ENCODE measurements around the gene SMARCE1.

SMARCE1 gene

DNA sequence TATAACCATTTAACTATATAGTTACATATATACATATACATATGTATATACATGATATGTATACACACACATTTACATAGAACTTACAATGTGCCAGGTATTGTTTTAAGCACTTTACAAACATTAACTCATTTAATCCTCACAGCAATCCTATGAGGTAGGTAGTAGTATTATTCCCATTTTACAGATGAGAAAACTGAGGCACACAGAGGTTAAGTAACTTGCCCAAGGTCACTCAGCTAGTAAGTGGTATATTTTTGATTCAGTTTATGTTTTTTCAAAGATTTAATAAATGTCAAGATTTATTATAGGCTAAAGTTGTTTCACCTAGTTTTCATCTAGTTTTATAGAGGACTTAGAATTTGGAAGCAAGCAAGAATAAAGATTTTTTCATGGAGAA is 10.8 kb upstream of the SMARCE1 start:
- Histone ChIP-seq H3K4me3 (ENCODE audit: low read depth, low read length) (no peak overlapping the region), H3K27me3 (replicated peaks) (peaks cover 7% of the 10 kb centered on the region), H3K27ac (no peak overlapping the region), H3K36me3 (replicated peaks) (no peaks in the 10 kb centered on the region)
- in situ Hi-C loops (cut with HindIII; ENCODE audit: low pct_ligation_motif_present, low sequenced_read_pairs), result no loop called here
- no peak for DNase-seq
- TF ChIP-seq, protein P1, sequence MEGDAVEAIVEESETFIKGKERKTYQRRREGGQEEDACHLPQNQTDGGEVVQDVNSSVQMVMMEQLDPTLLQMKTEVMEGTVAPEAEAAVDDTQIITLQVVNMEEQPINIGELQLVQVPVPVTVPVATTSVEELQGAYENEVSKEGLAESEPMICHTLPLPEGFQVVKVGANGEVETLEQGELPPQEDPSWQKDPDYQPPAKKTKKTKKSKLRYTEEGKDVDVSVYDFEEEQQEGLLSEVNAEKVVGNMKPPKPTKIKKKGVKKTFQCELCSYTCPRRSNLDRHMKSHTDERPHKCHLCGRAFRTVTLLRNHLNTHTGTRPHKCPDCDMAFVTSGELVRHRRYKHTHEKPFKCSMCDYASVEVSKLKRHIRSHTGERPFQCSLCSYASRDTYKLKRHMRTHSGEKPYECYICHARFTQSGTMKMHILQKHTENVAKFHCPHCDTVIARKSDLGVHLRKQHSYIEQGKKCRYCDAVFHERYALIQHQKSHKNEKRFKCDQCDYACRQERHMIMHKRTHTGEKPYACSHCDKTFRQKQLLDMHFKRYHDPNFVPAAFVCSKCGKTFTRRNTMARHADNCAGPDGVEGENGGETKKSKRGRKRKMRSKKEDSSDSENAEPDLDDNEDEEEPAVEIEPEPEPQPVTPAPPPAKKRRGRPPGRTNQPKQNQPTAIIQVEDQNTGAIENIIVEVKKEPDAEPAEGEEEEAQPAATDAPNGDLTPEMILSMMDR (IDR thresholded peaks at IDR 0.05; ENCODE audit: low read depth, low read length, missing control alignments), result no peak

DNA sequence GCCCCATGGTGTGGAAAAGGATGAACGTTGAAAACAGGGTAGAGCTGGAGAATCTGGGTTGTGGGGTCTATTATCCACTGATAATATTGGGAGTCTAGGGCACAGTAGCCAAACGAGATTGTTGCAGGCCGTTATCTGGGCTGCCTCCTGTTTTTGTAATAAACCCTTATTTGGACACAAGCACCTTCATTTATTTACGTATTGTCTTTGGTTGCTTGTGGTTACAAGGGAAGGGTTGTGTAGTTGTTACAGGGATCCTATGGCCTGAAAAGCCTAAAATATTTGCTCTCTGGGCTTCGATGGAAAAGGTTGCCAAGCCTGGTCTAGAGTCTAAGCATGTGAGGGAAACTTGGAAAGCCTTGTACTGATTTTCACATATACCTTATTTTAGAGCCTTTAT is 4.3 kb upstream of the SMARCE1 start:
- no peaks in the 10 kb centered on the region for H3K36me3 ChIP-seq (replicated peaks)
- no peaks in the 10 kb centered on the region for H3K27me3 ChIP-seq (replicated peaks)
- no peak overlapping the region for H3K4me3 ChIP-seq (ENCODE audit: low read depth, low read length)
- no peak for DNase-seq
- H3K27ac ChIP-seq, result no peak overlapping the region
- in situ Hi-C loops (cut with HindIII; ENCODE audit: low pct_ligation_motif_present, low sequenced_read_pairs), result no loop called here
- TF ChIP-seq, protein P1 (IDR thresholded peaks at IDR 0.05; ENCODE audit: low read depth, low read length, missing control alignments), result no peak

DNA sequence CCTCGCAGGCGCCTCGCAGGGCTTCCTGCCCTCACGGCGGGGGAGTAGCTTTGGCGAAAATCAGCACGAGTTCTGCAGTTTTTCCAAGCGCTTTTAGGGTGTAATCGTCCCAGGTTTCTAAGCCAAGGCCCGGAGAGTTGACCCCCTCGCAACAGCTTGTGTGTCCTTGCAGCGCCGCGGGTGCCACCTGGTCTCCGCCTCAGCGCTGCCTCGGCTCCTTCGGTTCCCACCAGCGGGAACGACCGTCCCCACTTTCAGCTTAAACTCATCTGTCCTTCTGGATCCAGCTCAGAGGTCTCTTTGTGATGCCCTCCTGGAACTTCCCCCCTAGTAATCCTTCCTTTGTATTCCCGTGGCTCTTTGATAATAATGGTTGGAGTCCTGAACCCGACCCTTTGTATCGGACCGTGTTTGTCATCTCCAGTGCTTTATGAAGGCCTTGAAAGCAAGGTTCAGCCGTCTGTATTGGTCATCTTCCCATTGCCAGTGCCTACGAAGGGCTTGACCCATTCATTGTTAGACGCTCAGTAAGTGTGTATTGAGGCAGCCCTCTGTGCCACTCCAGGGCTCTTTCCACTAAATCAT is 858 bp upstream of the SMARCE1 start:
- Histone ChIP-seq H3K4me3 (ENCODE audit: low read depth, low read length) (peak overlapping the region; percentile 89), H3K27ac (peak overlapping the region; percentile 97), H3K36me3 (replicated peaks) (no peaks in the 10 kb centered on the region), H3K27me3 (replicated peaks) (no peaks in the 10 kb centered on the region)
- in situ Hi-C loops (cut with HindIII; ENCODE audit: low pct_ligation_motif_present, low sequenced_read_pairs), result no loop called here
- peak; percentile 8 for DNase-seq
- TF ChIP-seq, protein P1 (IDR thresholded peaks at IDR 0.05; ENCODE audit: low read depth, low read length, missing control alignments), result no peak

DNA sequence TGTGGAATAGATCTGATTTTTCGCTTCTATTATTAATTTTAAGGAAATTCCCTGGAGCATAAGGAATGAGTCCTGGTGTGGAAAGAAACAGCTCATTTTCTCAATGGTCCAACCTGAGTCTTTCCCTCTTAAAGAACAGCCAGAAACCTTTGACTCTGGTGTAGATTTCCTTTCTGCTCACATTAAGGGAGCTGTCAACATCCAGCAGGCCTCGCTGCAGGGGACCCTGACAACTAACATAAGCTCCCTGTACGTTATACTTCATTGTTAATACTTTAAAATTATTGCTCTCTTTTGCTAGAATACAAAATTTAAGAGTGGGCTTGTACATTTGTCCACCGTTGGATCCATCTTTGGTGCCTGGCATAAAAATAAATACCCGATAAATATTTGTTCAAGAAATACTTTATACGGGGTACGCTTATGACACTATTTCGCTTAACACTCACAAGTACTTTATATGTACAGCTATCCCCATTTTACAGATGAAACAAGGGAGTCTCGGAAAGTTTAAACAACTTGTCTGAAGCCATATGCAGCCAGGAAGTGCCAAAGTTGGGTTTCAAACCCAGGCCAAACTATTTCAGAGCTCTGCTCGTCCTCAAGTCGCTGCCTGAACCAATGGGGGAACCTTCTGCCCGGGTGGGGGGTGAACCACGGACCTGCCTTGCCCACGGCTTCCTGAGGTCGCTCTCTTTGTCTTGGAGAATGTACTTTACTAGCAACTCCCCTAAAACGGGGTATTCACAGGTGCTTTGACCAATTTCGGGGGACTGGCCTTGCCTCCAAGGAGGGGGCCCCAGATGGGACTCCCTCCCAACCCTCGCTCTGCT is 611 bp downstream of the SMARCE1 start:
- Histone ChIP-seq H3K27ac (peak overlapping the region; percentile 97), H3K36me3 (replicated peaks) (peaks cover 12% of the 10 kb centered on the region), H3K27me3 (replicated peaks) (no peaks in the 10 kb centered on the region), H3K4me3 (ENCODE audit: low read depth, low read length) (peak overlapping the region; percentile 89)
- TF ChIP-seq, protein P1 (IDR thresholded peaks at IDR 0.05; ENCODE audit: low read depth, low read length, missing control alignments), result no peak
- peak; percentile 28 for DNase-seq
- in situ Hi-C loops (cut with HindIII; ENCODE audit: low pct_ligation_motif_present, low sequenced_read_pairs), result no loop called here

DNA sequence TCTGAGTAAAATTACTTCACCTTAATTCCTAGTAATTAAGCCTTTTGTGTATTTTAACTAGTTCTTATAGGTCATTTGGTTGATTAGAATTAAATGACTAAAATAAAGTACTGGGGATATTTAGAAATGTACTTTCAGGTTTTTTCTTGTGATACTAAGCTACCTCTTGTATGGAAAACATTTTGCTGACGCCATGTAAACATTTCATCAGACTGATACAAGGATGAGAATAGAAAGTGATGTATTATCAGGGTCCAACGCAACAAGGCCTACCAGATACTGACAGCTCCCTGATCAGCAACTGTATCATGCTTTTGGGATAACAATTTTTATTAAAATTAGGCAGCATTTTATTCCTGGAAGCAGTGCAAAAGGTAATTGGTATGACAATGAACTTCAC is 1.7 kb downstream of the SMARCE1 start:
- TF ChIP-seq, protein P1 (IDR thresholded peaks at IDR 0.05; ENCODE audit: low read depth, low read length, missing control alignments), result no peak
- Histone ChIP-seq H3K27ac (no peak overlapping the region), H3K4me3 (ENCODE audit: low read depth, low read length) (no peak overlapping the region), H3K27me3 (replicated peaks) (no peaks in the 10 kb centered on the region), H3K36me3 (replicated peaks) (peaks cover 22% of the 10 kb centered on the region)
- in situ Hi-C loops (cut with HindIII; ENCODE audit: low pct_ligation_motif_present, low sequenced_read_pairs), result no loop called here
- no peak for DNase-seq
